Measurements from ENCODE around the gene ZFP82.

DNA sequence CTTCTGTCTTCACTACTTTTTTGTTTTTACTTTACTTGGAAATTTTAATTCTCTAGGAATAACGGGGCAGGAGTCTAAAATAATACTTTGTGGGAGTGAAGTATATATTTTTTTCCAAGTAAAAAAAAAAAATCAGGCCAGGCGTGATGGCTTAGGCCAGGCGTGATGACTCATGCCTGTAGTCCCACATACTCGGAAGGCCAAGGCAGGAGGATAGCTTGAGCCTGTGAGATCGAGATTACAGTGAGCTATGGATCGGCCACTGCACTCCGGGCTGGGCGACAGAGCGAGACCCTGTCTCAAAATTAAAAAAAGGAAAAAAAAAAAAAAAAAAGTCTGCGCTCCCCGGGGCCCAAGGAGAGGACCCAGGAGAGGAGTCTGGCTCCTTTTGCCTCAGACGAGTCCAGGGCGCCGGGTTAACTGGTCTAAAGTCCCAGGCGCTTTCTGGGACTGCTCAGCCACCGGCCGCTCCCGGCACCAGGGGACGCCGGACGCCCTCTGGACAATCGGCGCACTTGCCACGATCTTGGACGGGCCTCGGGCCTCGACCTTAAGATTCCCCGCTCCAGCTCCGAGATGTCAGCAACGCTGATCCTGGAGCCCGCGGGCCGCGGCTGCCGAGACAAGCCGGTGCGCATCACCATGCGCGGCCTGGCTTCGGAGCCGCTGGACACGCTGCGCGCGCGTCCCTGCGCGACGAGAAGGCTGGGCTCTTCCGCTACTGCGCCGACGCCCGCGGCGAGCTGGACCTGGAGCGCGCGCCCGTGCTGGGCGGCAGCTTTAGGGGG lies 2.7 kb upstream of the ZFP82 start:
- TF ChIP-seq, protein P1, sequence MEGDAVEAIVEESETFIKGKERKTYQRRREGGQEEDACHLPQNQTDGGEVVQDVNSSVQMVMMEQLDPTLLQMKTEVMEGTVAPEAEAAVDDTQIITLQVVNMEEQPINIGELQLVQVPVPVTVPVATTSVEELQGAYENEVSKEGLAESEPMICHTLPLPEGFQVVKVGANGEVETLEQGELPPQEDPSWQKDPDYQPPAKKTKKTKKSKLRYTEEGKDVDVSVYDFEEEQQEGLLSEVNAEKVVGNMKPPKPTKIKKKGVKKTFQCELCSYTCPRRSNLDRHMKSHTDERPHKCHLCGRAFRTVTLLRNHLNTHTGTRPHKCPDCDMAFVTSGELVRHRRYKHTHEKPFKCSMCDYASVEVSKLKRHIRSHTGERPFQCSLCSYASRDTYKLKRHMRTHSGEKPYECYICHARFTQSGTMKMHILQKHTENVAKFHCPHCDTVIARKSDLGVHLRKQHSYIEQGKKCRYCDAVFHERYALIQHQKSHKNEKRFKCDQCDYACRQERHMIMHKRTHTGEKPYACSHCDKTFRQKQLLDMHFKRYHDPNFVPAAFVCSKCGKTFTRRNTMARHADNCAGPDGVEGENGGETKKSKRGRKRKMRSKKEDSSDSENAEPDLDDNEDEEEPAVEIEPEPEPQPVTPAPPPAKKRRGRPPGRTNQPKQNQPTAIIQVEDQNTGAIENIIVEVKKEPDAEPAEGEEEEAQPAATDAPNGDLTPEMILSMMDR (conservative IDR thresholded peaks at IDR 0.05; ENCODE audit: low read depth, low read length) = no peak
- no peak for TF ChIP-seq EZH2 (IDR thresholded peaks at IDR 0.05; ENCODE audit: borderline replicate concordance, low read depth, low read length, poor library complexity, severe bottlenecking)

Measured in A673 (cell line).